ENCODE data around the gene ABCA7.

DNA sequence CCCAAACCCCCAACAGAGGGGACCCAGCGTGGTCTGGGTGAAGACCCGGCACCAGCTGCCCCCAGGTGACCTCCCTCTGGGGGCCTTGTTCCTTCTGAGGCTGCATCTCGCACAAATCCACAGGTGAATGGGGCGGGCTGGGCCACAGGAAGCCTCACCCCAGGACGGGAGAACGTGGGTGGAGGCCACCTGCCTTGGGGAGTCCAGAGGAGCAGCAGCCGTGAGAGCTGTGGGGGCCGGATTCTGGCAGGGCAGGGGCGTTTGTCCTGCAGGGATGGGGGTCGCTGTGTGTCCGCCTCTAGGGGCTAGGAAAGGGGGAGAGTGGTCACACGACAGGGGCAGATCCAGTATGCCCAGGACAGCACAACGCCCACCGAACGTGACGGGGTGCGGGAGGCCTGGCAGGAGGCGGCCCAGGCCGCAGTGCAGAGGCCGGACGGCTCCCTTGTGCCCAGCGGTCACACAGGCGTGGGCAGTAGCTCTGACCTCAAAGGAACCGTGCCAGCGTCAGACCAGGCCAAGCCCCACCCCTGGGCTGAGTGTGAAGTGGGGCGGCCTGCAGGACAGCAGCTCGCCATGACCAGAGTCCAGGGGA lies 48.6 kb downstream of the ABCA7 start:
- TF ChIP-seq EZH2 (IDR thresholded peaks at IDR 0.05; ENCODE audit: borderline replicate concordance, insufficient read depth, low read length, poor library complexity, severe bottlenecking) (no peak), SMC3 (conservative IDR thresholded peaks at IDR 0.05; ENCODE audit: poor library complexity) (no peak), POLR2AphosphoS5 (IDR thresholded peaks at IDR 0.05) (no peak), EP300 (conservative IDR thresholded peaks at IDR 0.05; ENCODE audit: poor library complexity, severe bottlenecking) (no peak), TAF1 (IDR thresholded peaks at IDR 0.05; ENCODE audit: low read depth) (no peak)
- TF ChIP-seq, protein P1, sequence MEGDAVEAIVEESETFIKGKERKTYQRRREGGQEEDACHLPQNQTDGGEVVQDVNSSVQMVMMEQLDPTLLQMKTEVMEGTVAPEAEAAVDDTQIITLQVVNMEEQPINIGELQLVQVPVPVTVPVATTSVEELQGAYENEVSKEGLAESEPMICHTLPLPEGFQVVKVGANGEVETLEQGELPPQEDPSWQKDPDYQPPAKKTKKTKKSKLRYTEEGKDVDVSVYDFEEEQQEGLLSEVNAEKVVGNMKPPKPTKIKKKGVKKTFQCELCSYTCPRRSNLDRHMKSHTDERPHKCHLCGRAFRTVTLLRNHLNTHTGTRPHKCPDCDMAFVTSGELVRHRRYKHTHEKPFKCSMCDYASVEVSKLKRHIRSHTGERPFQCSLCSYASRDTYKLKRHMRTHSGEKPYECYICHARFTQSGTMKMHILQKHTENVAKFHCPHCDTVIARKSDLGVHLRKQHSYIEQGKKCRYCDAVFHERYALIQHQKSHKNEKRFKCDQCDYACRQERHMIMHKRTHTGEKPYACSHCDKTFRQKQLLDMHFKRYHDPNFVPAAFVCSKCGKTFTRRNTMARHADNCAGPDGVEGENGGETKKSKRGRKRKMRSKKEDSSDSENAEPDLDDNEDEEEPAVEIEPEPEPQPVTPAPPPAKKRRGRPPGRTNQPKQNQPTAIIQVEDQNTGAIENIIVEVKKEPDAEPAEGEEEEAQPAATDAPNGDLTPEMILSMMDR (IDR thresholded peaks at IDR 0.05; ENCODE audit: poor library complexity, severe bottlenecking), result no peak
